Ovary (tissue), 9 donors: ENCODE data around the gene CAV2. TPM values are rescaled to one million over a fixed set of nuclear protein-coding genes. Genes with fewer than 3 reads are reported as not detected.

ENCODE experiments used
- DNase-seq, 5 donors: peaks; one replicate each; pipeline ENCODE4 v3.0.0-alpha.2; 2019 to 2020
- H3K27ac ChIP-seq, 2 donors: fragments of 200-600 bp; one replicate each; pipeline versions ENCODE4 v1.5.1 to v1.8.0; 2019 to 2022
- H3K27me3 ChIP-seq: fragments of 200-600 bp; one replicate; pipeline ENCODE4 v1.8.0; 2022
- H3K36me3 ChIP-seq: fragments of 200-600 bp; sonication (generic); one replicate; pipeline ENCODE4 v1.5.1; 2019
- H3K4me1 ChIP-seq: one replicate; pipeline ENCODE4 v1.8.1; 2013; ENCODE audit warnings: mild to moderate bottlenecking, moderate library complexity; ENCODE audit not compliant: insufficient read depth
- H3K4me3 ChIP-seq: fragments of 200-600 bp; sonication (generic); one replicate; pipeline ENCODE4 v1.5.1; 2017
- H3K9me3 ChIP-seq, 2 donors: fragments of 200-600 bp in 1 of 2; sonication (generic) in 1 of 2; one replicate each; pipeline versions ENCODE4 v1.5.1 to v1.8.1; 2013 to 2019; ENCODE audit warnings: mild to moderate bottlenecking in 1 of 2, moderate library complexity in 1 of 2
- EP300 ChIP-seq: sonication (generic); formaldehyde crosslinking; IDR thresholded peaks from one replicate; pipeline ENCODE4 v1.6.1; 2017; ENCODE audit warnings: antibody characterized with exemption
- POLR2A ChIP-seq: fragments of 450-650 bp; IDR thresholded peaks from one replicate; pipeline ENCODE4 v1.6.1; 2017; ENCODE audit warnings: antibody characterized with exemption, mild to moderate bottlenecking, moderate library complexity
- WGBS, 3 donors: extraction: QIAGEN DNeasy Blood & Tissue Kit in 1 of 3; methylation state at CpG; one replicate each; pipeline versions ENCODE4 v1.1.5 to v1.1.7; 2013 to 2017; 5-methylcytosine and 5-hydroxymethylcytosine counted together
- intact Hi-C, 4 donors: fragments of 100-400 bp; cut with DNase I; formaldehyde crosslinking; loops; one replicate each; pipeline versions ENCODE4 v1.11.0 to v1.15.1; 2022 to 2023
- polyA plus RNA-seq, 2 donors: library from polyadenylated mRNA; stranded (reverse); fragments of 200-250 nt in 1 of 2; fragments of 350-450 nt in 1 of 2; fragmentation: Illumina TruSeq in 1 of 2; extraction: RNeasy Lipid Tissue Mini Kit (QIAGEN cat#74804) in 1 of 2; gene quantifications; one replicate each; pipeline ENCODE4 v1.2.3, GENCODE V29; 2013 to 2014
- total RNA-seq, 7 donors: library from RNA; depleted of rRNA in 2 of 7; stranded (reverse); fragments of >200 nt in 2 of 7; fragmentation: NEBNext Ultra II Directional in 3 of 7; extraction: Animal tissue kit (Norgen Biotek cat#: 25700) in 3 of 7; gene quantifications; one replicate each; pipeline versions ENCODE4 v1.1.0 to v1.2.4, GENCODE V29; 2016 to 2023
- TF ChIP-seq, protein P1 (sequence below), 3 donors: fragments of 450-650 bp in 2 of 3; fragments of 200-600 bp in 1 of 3; IDR thresholded peaks; one replicate each; pipeline versions ENCODE4 v1.5.1 to v1.8.0; 2016 to 2022; ENCODE audit warnings: antibody characterized with exemption in 3 of 3, mild to moderate bottlenecking in 1 of 3
- donor health status: DM: no; HTN: no; CAD: no; lungs with moderate emphysema.
- donor health status: DM: no; HTN: no; CAD: no.
- donor health status: Bipolar disorder and iron deficiency.
- donor health status: DM: yes; HTN: yes; CAD: no.
- donor health status: DM: no; HTN: no; CAD: no.
- donor health status: DM: yes; HTN: yes; CAD: no.

CAV2 gene
- total and polyA plus RNA-seq, 9 donors, result 38.0 to 110 (median 53.7) TPM

DNA sequence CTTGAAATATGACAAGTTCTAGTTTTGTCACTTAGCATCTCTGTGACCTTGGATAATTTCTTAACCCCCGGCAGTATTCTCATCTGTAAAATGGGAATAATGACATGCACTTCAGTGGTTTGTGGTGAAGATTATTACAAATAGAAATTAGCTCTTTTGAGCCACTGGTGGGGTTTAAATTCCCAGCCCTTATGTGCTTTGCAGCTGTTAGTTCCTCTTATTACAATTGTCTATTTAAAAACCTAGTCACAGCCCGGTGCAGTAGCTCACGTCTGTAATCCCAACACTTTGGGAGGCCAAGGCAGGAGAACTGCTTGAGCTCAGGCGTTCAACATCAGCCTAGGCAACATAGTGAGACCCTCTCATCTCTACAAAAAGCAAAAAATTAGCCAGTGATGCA lies 55.4 kb downstream of the CAV2 start:
- H3K4me3 ChIP-seq, result no peak overlapping the region
- no peak for DNase-seq
- no peak overlapping the region for H3K27ac ChIP-seq
- WGBS, 3 donors, result 56 to 75% (median 68%) methylated on average over 4 of the region's 4 CpGs
- H3K27me3 ChIP-seq, result no peaks in the 10 kb centered on the region
- TF ChIP-seq EP300, result no peak
- TF ChIP-seq, protein P1, sequence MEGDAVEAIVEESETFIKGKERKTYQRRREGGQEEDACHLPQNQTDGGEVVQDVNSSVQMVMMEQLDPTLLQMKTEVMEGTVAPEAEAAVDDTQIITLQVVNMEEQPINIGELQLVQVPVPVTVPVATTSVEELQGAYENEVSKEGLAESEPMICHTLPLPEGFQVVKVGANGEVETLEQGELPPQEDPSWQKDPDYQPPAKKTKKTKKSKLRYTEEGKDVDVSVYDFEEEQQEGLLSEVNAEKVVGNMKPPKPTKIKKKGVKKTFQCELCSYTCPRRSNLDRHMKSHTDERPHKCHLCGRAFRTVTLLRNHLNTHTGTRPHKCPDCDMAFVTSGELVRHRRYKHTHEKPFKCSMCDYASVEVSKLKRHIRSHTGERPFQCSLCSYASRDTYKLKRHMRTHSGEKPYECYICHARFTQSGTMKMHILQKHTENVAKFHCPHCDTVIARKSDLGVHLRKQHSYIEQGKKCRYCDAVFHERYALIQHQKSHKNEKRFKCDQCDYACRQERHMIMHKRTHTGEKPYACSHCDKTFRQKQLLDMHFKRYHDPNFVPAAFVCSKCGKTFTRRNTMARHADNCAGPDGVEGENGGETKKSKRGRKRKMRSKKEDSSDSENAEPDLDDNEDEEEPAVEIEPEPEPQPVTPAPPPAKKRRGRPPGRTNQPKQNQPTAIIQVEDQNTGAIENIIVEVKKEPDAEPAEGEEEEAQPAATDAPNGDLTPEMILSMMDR (IDR thresholded peaks at IDR 0.05), result no peak
- TF ChIP-seq POLR2A, result no peak
- intact Hi-C loops, result no loop called here
- H3K9me3 ChIP-seq, result no peaks in the 10 kb centered on the region
- peaks cover 2% of the 10 kb centered on the region for H3K4me1 ChIP-seq
- H3K36me3 ChIP-seq, result no peaks in the 10 kb centered on the region

DNA sequence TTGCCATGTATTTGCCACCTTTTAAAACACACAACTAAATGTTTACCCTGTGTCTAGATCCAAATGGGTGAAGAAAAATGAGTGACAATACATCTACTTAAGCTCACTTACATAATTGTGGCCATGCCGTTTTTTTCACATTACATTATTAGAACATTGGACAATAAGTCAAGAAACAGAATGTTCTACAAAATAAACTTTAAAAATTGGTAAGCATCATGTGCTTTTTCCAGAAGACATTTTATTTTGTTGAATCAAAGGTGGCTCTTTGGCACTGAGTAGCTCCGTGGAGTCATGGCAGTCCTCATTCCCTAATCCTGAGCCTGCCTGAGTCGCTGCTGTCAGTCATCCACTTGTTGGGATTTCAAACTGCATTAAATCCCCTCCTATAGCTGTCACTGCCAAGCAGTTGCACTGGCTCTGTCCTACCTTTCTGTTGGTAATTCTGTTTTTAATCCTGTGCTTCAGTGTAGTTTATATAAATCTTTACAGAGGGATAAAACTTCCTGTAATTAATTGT lies 57.6 kb downstream of the CAV2 start:
- H3K27me3 ChIP-seq, result no peaks in the 10 kb centered on the region
- intact Hi-C loops, result no loop called here
- H3K9me3 ChIP-seq, result no peaks in the 10 kb centered on the region
- TF ChIP-seq, protein P1 (IDR thresholded peaks at IDR 0.05), result no peak
- TF ChIP-seq POLR2A (no peak), EP300 (no peak)
- H3K4me3 ChIP-seq, result no peak overlapping the region
- no peak overlapping the region for H3K27ac ChIP-seq
- WGBS, 3 donors, result 65 to 76% (median 76%) methylated on average over 3 of the region's 3 CpGs
- H3K36me3 ChIP-seq, result no peaks in the 10 kb centered on the region
- no peak for DNase-seq
- H3K4me1 ChIP-seq, result peaks cover 2% of the 10 kb centered on the region

DNA sequence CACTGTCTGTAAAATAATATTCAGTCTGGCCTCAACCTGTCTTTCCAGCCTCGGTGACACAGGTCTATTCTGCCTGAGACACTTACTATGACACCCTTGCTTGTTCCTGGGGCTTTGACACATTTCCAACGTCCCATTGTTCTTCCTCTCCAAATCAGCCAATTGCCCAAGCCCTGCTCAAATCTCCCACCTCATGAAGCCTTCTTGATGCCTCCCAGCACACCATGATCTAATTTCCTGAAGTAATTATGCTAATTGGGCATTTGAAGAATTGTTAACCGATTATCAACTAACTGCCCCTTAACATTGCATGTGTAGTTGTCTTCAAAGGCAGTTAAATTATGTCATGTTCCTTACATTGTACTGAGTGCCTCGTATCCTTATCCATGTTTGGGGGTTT lies 58.4 kb downstream of the CAV2 start:
- no peak overlapping the region for H3K27ac ChIP-seq
- no peaks in the 10 kb centered on the region for H3K36me3 ChIP-seq
- intact Hi-C loops, result no loop called here
- TF ChIP-seq EP300, result no peak
- TF ChIP-seq, protein P1 (IDR thresholded peaks at IDR 0.05), result no peak
- no peak for TF ChIP-seq POLR2A
- no peak overlapping the region for H3K4me3 ChIP-seq
- no peak for DNase-seq
- peaks cover 2% of the 10 kb centered on the region for H3K4me1 ChIP-seq
- no peaks in the 10 kb centered on the region for H3K9me3 ChIP-seq
- 88 to 92% (median 91%) methylated on average over 4 of the region's 4 CpGs for WGBS, 3 donors
- no peaks in the 10 kb centered on the region for H3K27me3 ChIP-seq

Other genes starting within 250 kb of the CAV2 start
- 100 to 1,000 TPM in 4 of 7 donors, 10 to 100 TPM in 3; 47.3 to 272 (median 101) TPM for gene CAV1, start 25.3 kb downstream of the CAV2 start, total RNA-seq
- 100 to 1,000 TPM; 150 to 287 TPM for gene CAV1, start 25.3 kb downstream of the CAV2 start, polyA plus RNA-seq
- 10 to 100 TPM in 1 of 7 donors, 1 to 10 TPM in 6; 2.8 to 33.9 (median 5.8) TPM for gene MET, start 172.5 kb downstream of the CAV2 start, total RNA-seq
- 1 to 10 TPM; 1.3 to 5.9 TPM for gene MET, start 172.5 kb downstream of the CAV2 start, polyA plus RNA-seq